Neural cell (in vitro differentiated cells): ENCODE data around the gene NCAPD3.

ENCODE experiments used
- CTCF ChIP-seq: fragments of 450-650 bp; IDR thresholded peaks from 2 replicates; pipeline ENCODE4 v1.5.1; 2014; ENCODE audit warnings: antibody characterized with exemption, mild to moderate bottlenecking, moderate library complexity; ENCODE audit not compliant: poor library complexity, severe bottlenecking
- EP300 ChIP-seq: fragments of 450-650 bp; conservative IDR thresholded peaks from 2 replicates; pipeline ENCODE4 v1.6.1; 2014; ENCODE audit warnings: antibody characterized with exemption, mild to moderate bottlenecking, moderate library complexity; ENCODE audit not compliant: poor library complexity, severe bottlenecking
- EZH2 ChIP-seq: fragments of 200-600, 300-800 bp; shearing (Covaris generic), sonication (generic); IDR thresholded peaks from 2 replicates; pipeline ENCODE4 v1.6.1; 2014; ENCODE audit warnings: antibody characterized with exemption, low read length, borderline replicate concordance, mild to moderate bottlenecking; ENCODE audit not compliant: insufficient read depth, poor library complexity, severe bottlenecking
- MXI1 ChIP-seq: fragments of 450-650 bp; conservative IDR thresholded peaks from 2 replicates; pipeline ENCODE4 v1.6.1; 2014; ENCODE audit warnings: antibody characterized with exemption, mild to moderate bottlenecking; ENCODE audit not compliant: poor library complexity, severe bottlenecking
- POLR2AphosphoS5 ChIP-seq: IDR thresholded peaks from 2 replicates; pipeline ENCODE4 v1.6.1; 2012
- RAD21 ChIP-seq: fragments of 450-650 bp; conservative IDR thresholded peaks from 2 replicates; pipeline ENCODE4 v1.6.1; 2014; ENCODE audit warnings: antibody characterized with exemption, mild to moderate bottlenecking, moderate library complexity
- REST ChIP-seq: IDR thresholded peaks from 2 replicates; pipeline ENCODE4 v1.6.1; 2012; ENCODE audit warnings: borderline replicate concordance
- TAF1 ChIP-seq: IDR thresholded peaks from 2 replicates; pipeline ENCODE4 v1.6.1; 2012; ENCODE audit warnings: low read depth

- no peak for TF ChIP-seq CTCF
- TF ChIP-seq POLR2AphosphoS5, result no peak
- no peak for TF ChIP-seq EZH2
- no peak for TF ChIP-seq TAF1
- no peak for TF ChIP-seq EP300
- TF ChIP-seq REST, result no peak
- no peak for TF ChIP-seq RAD21
- no peak for TF ChIP-seq MXI1
These were observed 69.3 kb downstream of the NCAPD3 start for GRCh38 chr11:134154441-134154840.
